GM20000 (cell line): ENCODE measurements around the gene PTPN1.

Experiments
- DNase-seq: peaks from one replicate; pipeline ENCODE4 v3.0.0; 2012; ENCODE audit warnings: low spot score
- CTCF ChIP-seq: IDR thresholded peaks from 2 replicates; pipeline ENCODE4 v1.5.1; 2012; ENCODE audit warnings: mild to moderate bottlenecking, control low read depth; ENCODE audit errors: extremely low read depth, missing control alignments

The PTPN1 gene

GRCh38 chr20:50467718-50468356, 42.3 kb upstream of the PTPN1 start:
- DNase-seq = peak; percentile 34
- no peak for TF ChIP-seq CTCF

- no peak for TF ChIP-seq CTCF
- no peak for DNase-seq
Observed at GRCh38 chr20:50468378-50468798, 41.8 kb upstream of the PTPN1 start.

- DNase-seq = no peak
- TF ChIP-seq CTCF = no peak
Observed at GRCh38 chr20:50469176-50469723, 40.9 kb upstream of the PTPN1 start.

GRCh38 chr20:50469796-50470195, 40.4 kb upstream of the PTPN1 start:
- TF ChIP-seq CTCF = no peak
- no peak for DNase-seq

- TF ChIP-seq CTCF = no peak
- DNase-seq = no peak
Observed at GRCh38 chr20:50470264-50470858, 39.8 kb upstream of the PTPN1 start.

- no peak for DNase-seq
Observed at GRCh38 chr20:50471231-50471630, 39.0 kb upstream of the PTPN1 start.

More at GRCh38 chr20:50471231-50471630, 39.0 kb upstream of the PTPN1 start:
- no peak for TF ChIP-seq CTCF
